NCI-H446 treated with DMSO at 0.1 percent for 48 hours (cell line): ENCODE data around the gene DIPK1B.

Experiments used
- DNase-seq: peaks from one replicate; lab custom pipeline; 2025; lab: John Stamatoyannopoulos, UW

DIPK1B gene

DNA sequence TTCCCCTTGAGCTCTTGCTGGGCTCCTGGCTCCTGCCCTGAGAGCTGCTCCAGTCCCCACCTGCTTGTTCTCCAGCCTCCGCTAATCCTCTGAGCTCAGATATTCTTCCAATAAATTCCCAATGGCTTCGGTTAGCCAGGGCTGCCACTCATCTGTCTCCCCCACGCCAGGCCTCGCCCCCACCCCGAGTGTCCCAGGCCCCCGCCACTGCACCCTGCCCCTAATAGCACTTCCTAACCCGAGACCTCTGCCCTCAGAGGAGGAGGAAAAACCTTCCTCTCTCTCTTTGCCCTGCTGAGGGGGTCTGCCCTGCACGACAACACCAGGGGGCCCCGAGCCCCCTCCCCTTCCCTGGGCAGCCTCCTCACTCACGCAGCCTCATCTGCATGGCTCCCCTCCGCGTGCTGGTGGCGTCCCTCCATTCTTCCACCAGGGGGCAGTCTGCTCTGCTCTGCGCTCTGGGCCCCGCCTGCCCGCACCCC, 57.4 kb downstream of the DIPK1B start:
- DNase-seq, result no peak

DNA sequence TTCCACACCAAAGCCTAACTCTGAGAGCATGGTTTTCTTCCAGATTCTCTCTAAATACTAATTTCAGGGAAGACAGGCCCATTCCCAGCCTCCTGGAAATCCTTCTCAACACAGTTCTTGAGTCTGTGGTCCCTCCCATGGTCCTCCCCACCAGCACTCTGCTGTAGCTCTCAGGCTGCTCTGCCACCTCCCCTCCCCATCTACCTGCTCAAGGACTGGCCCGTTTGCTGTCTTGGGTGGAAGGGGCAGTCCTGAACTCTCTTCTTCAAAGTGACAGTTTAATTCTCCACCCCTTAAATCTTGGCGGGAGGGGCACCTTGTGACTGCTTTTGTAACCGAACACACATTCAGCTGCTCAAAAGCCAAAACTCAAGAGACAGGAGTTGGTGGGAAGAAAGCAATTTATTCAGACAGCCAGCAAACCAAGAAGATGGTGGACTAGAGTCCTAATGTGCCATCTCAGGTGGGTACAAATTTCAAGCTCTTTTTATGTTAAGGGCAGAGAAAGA, 59.6 kb downstream of the DIPK1B start:
- DNase-seq, result no peak

DNA sequence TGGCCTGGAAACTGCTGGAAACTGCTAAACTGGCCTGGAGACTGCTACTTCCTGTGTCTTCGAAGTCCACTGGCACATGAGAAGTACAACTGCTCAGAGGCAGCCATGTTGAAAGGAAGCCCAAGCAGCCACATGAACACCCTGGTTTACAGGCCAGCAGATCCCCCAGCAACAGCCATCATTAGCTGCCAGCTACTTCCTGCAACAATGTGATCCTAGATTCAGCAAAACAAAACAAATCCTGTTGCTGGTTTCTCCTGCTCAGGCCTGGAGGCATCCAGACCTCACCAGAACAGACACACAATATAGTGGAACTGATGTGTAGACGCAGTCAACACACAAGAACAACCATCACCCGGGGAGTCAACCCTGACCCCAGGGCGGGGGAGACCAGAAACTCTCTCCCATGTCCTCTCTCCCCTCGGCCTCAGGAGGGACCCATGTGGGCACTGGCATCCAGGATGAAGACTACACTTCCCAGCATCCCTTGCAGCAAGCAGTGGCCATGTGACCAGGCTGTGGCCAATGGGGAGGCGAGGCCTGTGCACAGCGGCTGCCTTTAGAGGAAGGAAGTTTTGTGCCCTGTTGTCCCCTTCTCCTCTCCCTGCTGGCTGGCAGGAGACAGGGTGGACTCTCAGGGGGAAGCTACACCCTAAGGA, 61.1 kb downstream of the DIPK1B start:
- DNase-seq, result no peak
